Measurements from ENCODE around the gene DGCR8. TPM values are rescaled to one million over a fixed set of nuclear protein-coding genes. Genes with fewer than 3 reads are reported as not detected.

The DGCR8 gene
- total RNA-seq, 1 experiment from 2014 or later, result 20.1 TPM

GRCh38 chr22:20109411-20110358 lies 29.6 kb downstream of the DGCR8 start:
- no peak for DNase-seq (ENCODE audit: low spot score)

GRCh38 chr22:20110359-20110985 lies 30.4 kb downstream of the DGCR8 start:
- no peak for DNase-seq (ENCODE audit: low spot score)

GRCh38 chr22:20111045-20111688 lies 31.1 kb downstream of the DGCR8 start:
- peak; percentile 10 for DNase-seq (ENCODE audit: low spot score)

GRCh38 chr22:20111689-20112622 lies 31.9 kb downstream of the DGCR8 start:
- DNase-seq (ENCODE audit: low spot score), result no peak

- DNase-seq (ENCODE audit: low spot score), result no peak
Measured at GRCh38 chr22:20112623-20113511, 32.8 kb downstream of the DGCR8 start.

GRCh38 chr22:20113551-20114310 lies 33.7 kb downstream of the DGCR8 start:
- DNase-seq (ENCODE audit: low spot score), result no peak

GRCh38 chr22:20114506-20115475 lies 34.8 kb downstream of the DGCR8 start:
- DNase-seq (ENCODE audit: low spot score), result no peak

GRCh38 chr22:20115691-20116375 lies 35.8 kb downstream of the DGCR8 start, which contains the start of gene RANBP1:
Gene RANBP1, plus strand, starts transcription at chr22:20116104. Its CDS starts 81 bp downstream, at chr22:20116185.
- no peak for DNase-seq (ENCODE audit: low spot score)

- DNase-seq (ENCODE audit: low spot score), result no peak
Measured at GRCh38 chr22:20116376-20116950, 36.4 kb downstream of the DGCR8 start.

GRCh38 chr22:20116951-20117632 lies 37.1 kb downstream of the DGCR8 start, which contains the start of gene TRMT2A:
Gene TRMT2A, minus strand, starts transcription at chr22:20117226. Its CDS starts 320 bp downstream, at chr22:20116906.
- peak; percentile 86 for DNase-seq (ENCODE audit: low spot score)

GRCh38 chr22:20117633-20118299 lies 37.7 kb downstream of the DGCR8 start:
- no peak for DNase-seq (ENCODE audit: low spot score)

- no peak for DNase-seq (ENCODE audit: low spot score)
Measured at GRCh38 chr22:20118300-20119020, 38.4 kb downstream of the DGCR8 start.

- no peak for DNase-seq (ENCODE audit: low spot score)
Measured at GRCh38 chr22:20121856-20122415, 41.9 kb downstream of the DGCR8 start.

GRCh38 chr22:20123366-20124082 lies 43.5 kb downstream of the DGCR8 start:
- DNase-seq (ENCODE audit: low spot score), result no peak

Measured in A172 (cell line).